ENCODE results near the gene ZNF253. TPM values are rescaled to one million over a fixed set of nuclear protein-coding genes. Genes with fewer than 3 reads are reported as not detected.
"Not testable (repeated sequence)": the region's sequence is repeated elsewhere in the genome, so short reads cannot be mapped to it uniquely, and the experiment has no call there.

Gene ZNF253
- total and polyA plus RNA-seq, 12 donors = 2.4 to 13.0 (median 8.1) TPM

DNA sequence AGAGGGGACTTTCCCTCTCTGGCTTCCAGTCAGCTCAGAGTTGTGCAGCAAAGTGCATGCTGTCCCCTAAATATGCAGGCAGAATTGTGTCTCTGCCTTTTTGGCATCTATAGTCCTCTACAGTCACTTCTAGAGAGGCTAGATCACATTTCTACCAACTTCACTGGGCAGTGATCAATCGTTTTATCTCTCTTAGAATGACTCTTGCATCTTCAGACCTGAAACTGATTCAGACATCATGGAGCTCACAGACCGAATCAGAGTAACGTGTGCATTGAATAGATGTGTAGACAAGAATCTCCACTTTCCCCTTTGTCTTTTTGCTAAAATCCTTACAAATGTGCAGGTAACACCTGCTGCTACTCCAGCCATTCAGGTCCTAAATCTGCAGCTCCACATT lies 6.2 kb downstream of the ZNF253 start:
- Histone ChIP-seq H3K4me1 (peaks cover 0 to 72% (median 51%) of the 10 kb centered on the region in 9 donors), H3K4me3 (no peak overlapping the region), H3K36me3 (peaks cover 0 to 27% (median 5%) of the 10 kb centered on the region in 9 donors), H3K9me3 (peaks cover 0 to 70% (median 0%) of the 10 kb centered on the region in 11 donors), H3K27ac (no peak overlapping the region), H3K27me3 (no peaks in the 10 kb centered on the region)
- WGBS, 2 donors = 73 to 76% methylated on average over 3 of the region's 3 CpGs
- no peak for ATAC-seq
- TF ChIP-seq, protein P1, sequence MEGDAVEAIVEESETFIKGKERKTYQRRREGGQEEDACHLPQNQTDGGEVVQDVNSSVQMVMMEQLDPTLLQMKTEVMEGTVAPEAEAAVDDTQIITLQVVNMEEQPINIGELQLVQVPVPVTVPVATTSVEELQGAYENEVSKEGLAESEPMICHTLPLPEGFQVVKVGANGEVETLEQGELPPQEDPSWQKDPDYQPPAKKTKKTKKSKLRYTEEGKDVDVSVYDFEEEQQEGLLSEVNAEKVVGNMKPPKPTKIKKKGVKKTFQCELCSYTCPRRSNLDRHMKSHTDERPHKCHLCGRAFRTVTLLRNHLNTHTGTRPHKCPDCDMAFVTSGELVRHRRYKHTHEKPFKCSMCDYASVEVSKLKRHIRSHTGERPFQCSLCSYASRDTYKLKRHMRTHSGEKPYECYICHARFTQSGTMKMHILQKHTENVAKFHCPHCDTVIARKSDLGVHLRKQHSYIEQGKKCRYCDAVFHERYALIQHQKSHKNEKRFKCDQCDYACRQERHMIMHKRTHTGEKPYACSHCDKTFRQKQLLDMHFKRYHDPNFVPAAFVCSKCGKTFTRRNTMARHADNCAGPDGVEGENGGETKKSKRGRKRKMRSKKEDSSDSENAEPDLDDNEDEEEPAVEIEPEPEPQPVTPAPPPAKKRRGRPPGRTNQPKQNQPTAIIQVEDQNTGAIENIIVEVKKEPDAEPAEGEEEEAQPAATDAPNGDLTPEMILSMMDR (IDR thresholded peaks at IDR 0.05) = no peak
- DNase-seq = no peak
- intact Hi-C loops (cut with DNase I) = no loop called here

DNA sequence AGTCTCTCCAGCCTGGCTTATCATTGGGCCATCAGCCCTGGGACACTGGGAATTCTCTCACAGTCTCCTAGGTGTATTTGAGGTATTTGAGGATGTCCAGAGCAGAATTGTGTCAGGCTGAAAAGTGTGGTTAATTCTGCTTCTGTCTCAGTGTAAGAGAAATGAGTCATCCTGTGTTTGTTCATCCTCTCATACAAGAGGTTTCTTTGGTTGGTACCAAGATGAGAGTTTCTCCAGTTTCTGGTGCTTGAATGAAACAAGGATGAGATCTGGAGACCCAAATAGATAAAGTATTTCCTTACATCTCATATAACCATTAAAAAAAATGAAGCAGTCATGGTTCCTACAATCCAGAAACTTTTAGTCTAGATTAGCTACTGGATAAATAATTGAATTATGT lies 7.7 kb downstream of the ZNF253 start:
- H3K4me3 ChIP-seq = no peak overlapping the region
- no peaks in the 10 kb centered on the region for H3K27me3 ChIP-seq
- peaks cover 0 to 83% (median 0%) of the 10 kb centered on the region in 11 donors for H3K9me3 ChIP-seq
- intact Hi-C loops (cut with DNase I) = no loop called here
- H3K4me1 ChIP-seq = peaks cover 0 to 58% (median 42%) of the 10 kb centered on the region in 9 donors
- TF ChIP-seq, protein P1 (IDR thresholded peaks at IDR 0.05) = no peak
- no peak overlapping the region for H3K27ac ChIP-seq
- ATAC-seq (no peak), DNase-seq (no peak)
- H3K36me3 ChIP-seq = peaks cover 0 to 29% (median 5%) of the 10 kb centered on the region in 9 donors

DNA sequence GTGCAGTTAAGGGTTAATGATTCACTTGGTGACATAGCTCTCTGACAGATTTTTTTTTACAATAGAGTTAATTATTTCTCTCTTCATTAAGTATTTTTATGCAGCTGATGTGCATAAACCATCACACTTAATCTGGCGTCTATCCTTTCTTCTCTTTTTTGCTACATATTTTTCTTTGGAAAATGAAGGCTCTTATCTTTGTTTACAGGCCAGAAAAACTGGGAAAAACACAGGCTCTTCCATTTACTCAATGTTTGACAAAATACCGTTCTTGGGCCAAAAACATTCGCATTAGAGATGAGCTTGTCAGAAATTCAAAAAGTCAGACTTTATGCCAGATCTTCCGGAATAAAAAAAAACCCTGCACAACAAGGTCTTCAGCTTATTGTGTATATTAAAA lies 12.0 kb downstream of the ZNF253 start:
- TF ChIP-seq, protein P1 (IDR thresholded peaks at IDR 0.05) = no peak
- Histone ChIP-seq H3K4me3 (no peak overlapping the region), H3K36me3 (peaks cover 0 to 73% (median 21%) of the 10 kb centered on the region in 9 donors), H3K27me3 (no peaks in the 10 kb centered on the region), H3K9me3 (peaks cover 0 to 90% (median 0%) of the 10 kb centered on the region in 11 donors), H3K4me1 (peaks cover 0 to 27% (median 10%) of the 10 kb centered on the region in 9 donors), H3K27ac (no peak overlapping the region)
- no peak for DNase-seq
- 65 to 74% methylated on average over 4 of the region's 4 CpGs for WGBS, 2 donors
- intact Hi-C loops (cut with DNase I) = no loop called here
- ATAC-seq = no peak

DNA sequence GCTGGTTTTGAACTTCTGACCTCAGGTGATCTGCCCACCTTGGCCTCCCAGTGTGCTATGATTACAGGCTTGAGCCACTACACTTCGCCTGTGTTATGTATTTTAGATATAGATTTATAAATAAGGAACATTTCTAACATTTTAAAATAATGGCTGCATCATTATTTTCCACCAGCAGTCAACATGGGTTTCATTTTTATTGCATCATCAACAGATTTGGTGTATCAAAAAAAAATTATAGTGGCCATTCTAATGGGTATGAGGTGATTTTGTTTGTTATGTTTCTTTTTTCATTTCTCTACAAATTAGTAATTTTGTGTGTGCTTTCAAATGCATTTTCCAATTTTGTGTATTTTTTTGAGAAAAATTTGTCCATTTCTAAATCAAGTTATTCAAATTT lies 18.9 kb downstream of the ZNF253 start:
- intact Hi-C loops (cut with DNase I) = no loop called here
- no peak overlapping the region for H3K4me3 ChIP-seq
- no peak for DNase-seq
- peaks cover 0 to 79% (median 0%) of the 10 kb centered on the region in 11 donors for H3K9me3 ChIP-seq
- H3K4me1 ChIP-seq = no peaks in the 10 kb centered on the region
- H3K27ac ChIP-seq = no peak overlapping the region
- ATAC-seq = no peak
- TF ChIP-seq, protein P1 (IDR thresholded peaks at IDR 0.05) = no peak
- no peaks in the 10 kb centered on the region for H3K27me3 ChIP-seq
- 96 to 100% methylated on average over 1 of the region's 1 CpG for WGBS, 2 donors
- H3K36me3 ChIP-seq = peaks cover 0 to 100% (median 37%) of the 10 kb centered on the region in 9 donors

DNA sequence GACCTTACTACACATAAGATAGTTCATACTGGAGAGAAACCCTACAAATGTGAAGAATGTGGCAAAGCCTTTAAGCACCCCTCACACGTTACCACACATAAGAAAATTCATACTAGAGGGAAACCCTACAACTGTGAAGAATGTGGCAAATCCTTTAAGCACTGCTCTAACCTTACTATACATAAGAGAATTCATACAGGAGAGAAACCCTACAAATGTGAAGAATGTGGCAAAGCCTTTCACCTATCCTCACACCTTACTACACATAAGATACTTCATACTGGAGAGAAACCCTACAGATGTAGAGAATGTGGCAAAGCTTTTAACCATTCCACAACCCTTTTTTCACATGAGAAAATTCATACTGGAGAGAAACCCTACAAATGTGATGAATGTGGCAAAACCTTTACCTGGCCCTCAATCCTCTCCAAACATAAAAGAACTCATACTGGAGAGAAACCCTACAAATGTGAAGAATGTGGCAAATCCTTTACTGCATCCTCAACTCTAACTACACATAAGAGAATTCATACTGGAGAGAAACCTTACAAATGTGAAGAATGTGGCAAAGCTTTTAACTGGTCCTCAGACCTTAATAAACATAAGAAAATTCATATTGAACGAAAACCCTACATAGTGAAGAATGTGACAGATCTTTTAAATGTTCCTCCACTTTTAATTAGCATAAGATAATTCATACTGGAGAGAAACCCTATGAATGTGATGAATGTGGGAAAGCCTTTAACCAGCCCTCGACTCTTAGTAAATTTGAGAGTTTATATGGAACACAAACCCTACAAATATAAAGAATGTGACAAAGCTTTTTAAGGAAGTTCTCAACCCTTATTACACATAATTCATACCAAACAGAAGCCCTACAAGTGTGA lies 26.6 kb downstream of the ZNF253 start:
- not testable (repeated sequence) for ATAC-seq
- 97 to 98% methylated on average over 3 of the region's 3 CpGs for WGBS, 2 donors

More for the DNA sequence above, 26.6 kb downstream of the ZNF253 start:
- H3K4me3 ChIP-seq; DNase-seq; H3K4me1 ChIP-seq; intact Hi-C loops (cut with DNase I); H3K27ac ChIP-seq; H3K27me3 ChIP-seq: not testable (repeated sequence)
- Histone ChIP-seq H3K9me3 (peaks cover 0 to 100% (median 50%) of the 10 kb centered on the region in 11 donors), H3K36me3 (peaks cover 8 to 69% (median 37%) of the 10 kb centered on the region in 9 donors)

Measured in heart right ventricle (tissue), 16 donors.